ENCODE data around the gene ARHGAP24. TPM values are rescaled to one million over a fixed set of nuclear protein-coding genes. Genes with fewer than 3 reads are reported as not detected.

Gene ARHGAP24
- total RNA-seq, 1 donor from 2014 or later: 17.8 TPM

GRCh38 chr4:85734424-85734831 lies 259.5 kb downstream of the ARHGAP24 start:
- no peak overlapping the region for H3K27ac Mint-ChIP-seq
- H3K9me3 Mint-ChIP-seq (ENCODE audit: low read depth): no peaks in the 10 kb centered on the region
- H3K4me3 Mint-ChIP-seq (ENCODE audit: low read depth): no peak overlapping the region
- H3K36me3 Mint-ChIP-seq (ENCODE audit: insufficient read depth): no peaks in the 10 kb centered on the region
- no peaks in the 10 kb centered on the region for H3K27me3 Mint-ChIP-seq
- peaks cover 4% of the 10 kb centered on the region for H3K4me1 Mint-ChIP-seq (ENCODE audit: low read depth)
- no peak for TF ChIP-seq CTCF (IDR thresholded peaks at IDR 0.05; ENCODE audit: unreplicated experiment)
- no peak for DNase-seq (ENCODE audit: low spot score, unreplicated experiment)

DNA sequence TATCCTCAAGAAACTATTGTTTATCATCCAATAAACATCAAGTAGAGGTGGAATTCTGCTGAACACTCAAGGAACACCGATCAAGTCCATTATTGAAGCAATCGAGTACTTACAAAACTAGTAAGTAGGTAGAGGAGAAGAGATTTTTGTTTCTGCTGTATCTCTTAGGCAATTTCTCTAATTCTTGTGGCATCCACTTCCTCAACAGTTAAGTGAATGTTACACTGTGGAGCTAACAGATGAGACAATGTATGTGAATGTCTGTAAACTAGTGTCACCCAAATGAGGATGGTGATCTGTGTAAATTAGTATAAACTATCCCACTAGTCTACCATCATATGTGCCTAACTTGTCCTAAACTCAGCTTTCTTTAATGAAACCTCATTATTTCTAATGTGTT lies 261.6 kb downstream of the ARHGAP24 start:
- TF ChIP-seq CTCF (IDR thresholded peaks at IDR 0.05; ENCODE audit: unreplicated experiment): no peak
- Mint-ChIP-seq H3K4me3 (ENCODE audit: low read depth) (no peak overlapping the region), H3K36me3 (ENCODE audit: insufficient read depth) (no peaks in the 10 kb centered on the region), H3K9me3 (ENCODE audit: low read depth) (no peaks in the 10 kb centered on the region), H3K27me3 (no peaks in the 10 kb centered on the region), H3K4me1 (ENCODE audit: low read depth) (peaks cover 1% of the 10 kb centered on the region), H3K27ac (no peak overlapping the region)
- DNase-seq (ENCODE audit: low spot score, unreplicated experiment): no peak

DNA sequence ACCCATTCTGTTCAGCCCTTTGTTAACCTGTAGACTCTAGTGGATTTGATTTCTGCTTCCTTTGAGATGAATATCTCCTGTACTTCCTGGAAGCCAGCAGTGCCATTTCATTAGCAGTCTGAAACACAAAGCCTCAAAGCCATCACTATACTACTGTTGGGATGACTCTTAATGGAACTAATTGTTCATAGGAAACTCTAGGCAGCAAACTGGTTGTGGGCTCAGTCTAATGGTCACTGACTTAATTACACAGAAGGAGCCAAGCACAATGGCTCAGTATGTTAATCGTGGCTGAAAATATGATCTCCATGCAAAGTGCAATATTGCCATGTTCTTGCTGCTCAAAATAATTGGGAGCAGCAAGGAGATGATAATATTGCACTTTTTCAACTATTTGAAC lies 262.3 kb downstream of the ARHGAP24 start:
- Mint-ChIP-seq H3K36me3 (ENCODE audit: insufficient read depth) (no peaks in the 10 kb centered on the region), H3K9me3 (ENCODE audit: low read depth) (no peaks in the 10 kb centered on the region), H3K27me3 (no peaks in the 10 kb centered on the region), H3K4me3 (ENCODE audit: low read depth) (no peak overlapping the region), H3K4me1 (ENCODE audit: low read depth) (no peaks in the 10 kb centered on the region), H3K27ac (no peak overlapping the region)
- DNase-seq (ENCODE audit: low spot score, unreplicated experiment): no peak
- TF ChIP-seq CTCF (IDR thresholded peaks at IDR 0.05; ENCODE audit: unreplicated experiment): no peak

DNA sequence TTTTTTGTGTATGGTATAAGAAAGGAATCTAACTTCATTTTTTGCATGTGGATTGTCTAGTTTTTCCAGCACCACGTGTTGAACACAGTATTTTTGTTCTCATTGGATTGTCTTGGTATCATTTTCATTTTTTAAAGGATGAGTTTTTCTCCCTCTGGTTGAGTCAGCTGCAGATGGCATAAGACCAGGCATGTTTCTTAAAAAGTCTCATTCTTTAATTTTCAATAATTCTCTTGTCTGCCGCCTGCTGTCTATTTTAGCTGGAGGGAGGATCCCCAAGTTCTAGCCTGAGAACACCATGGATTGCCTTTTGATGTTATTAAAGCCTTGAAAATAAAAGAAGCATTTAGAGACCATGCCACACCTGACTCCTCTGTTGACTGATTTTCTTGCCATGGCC lies 263.8 kb downstream of the ARHGAP24 start:
- Mint-ChIP-seq H3K36me3 (ENCODE audit: insufficient read depth) (no peaks in the 10 kb centered on the region), H3K27ac (no peak overlapping the region), H3K27me3 (no peaks in the 10 kb centered on the region), H3K9me3 (ENCODE audit: low read depth) (no peaks in the 10 kb centered on the region), H3K4me1 (ENCODE audit: low read depth) (no peaks in the 10 kb centered on the region), H3K4me3 (ENCODE audit: low read depth) (no peak overlapping the region)
- TF ChIP-seq CTCF (IDR thresholded peaks at IDR 0.05; ENCODE audit: unreplicated experiment): no peak
- no peak for DNase-seq (ENCODE audit: low spot score, unreplicated experiment)

DNA sequence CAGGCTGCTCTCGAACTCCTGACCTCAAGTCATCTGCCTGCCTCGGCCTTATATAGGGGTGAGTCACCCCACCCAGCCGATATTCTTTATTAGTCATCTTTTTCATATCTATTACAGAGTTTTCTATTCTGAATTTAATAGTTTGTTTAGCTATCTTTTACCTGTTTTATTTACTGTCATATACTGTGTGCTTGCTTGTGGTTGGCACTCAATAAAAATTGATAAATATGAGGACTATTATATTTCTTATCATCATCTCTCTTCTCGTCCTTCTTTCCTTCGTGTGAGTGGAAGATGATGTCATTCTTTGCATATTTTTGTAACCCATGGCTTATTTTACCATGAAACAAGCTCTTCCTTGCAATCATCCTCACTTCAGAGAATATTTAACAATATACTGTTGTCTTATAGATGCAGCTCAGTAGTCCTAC lies 265.5 kb downstream of the ARHGAP24 start:
- Mint-ChIP-seq H3K36me3 (ENCODE audit: insufficient read depth) (no peaks in the 10 kb centered on the region), H3K4me3 (ENCODE audit: low read depth) (no peak overlapping the region), H3K9me3 (ENCODE audit: low read depth) (no peaks in the 10 kb centered on the region), H3K4me1 (ENCODE audit: low read depth) (no peaks in the 10 kb centered on the region), H3K27me3 (no peaks in the 10 kb centered on the region), H3K27ac (no peak overlapping the region)
- TF ChIP-seq CTCF (IDR thresholded peaks at IDR 0.05; ENCODE audit: unreplicated experiment): no peak
- no peak for DNase-seq (ENCODE audit: low spot score, unreplicated experiment)

Data from progenitor cell of endocrine pancreas (in vitro differentiated cells).